GM12878 (cell line): ENCODE data around the gene INF2. TPM values are rescaled to one million over a fixed set of nuclear protein-coding genes. Genes with fewer than 3 reads are reported as not detected.

Experiments used
- ATF3 ChIP-seq: IDR thresholded peaks from 2 replicates; pipeline ENCODE4 v1.6.1; 2011; ENCODE audit warnings: low read depth, mild to moderate bottlenecking, low read length, moderate library complexity, borderline replicate concordance; ENCODE audit errors: extremely low read depth
- BHLHE40 ChIP-seq, 2 experiments: fragments of 450-650 bp in 1 of 2; IDR thresholded peaks; 2 replicates each; pipeline ENCODE4 v1.6.1; 2011 to 2017; ENCODE audit warnings: low read depth in 2 of 2, borderline replicate concordance in 1 of 2, improper control_type of control experiment in 1 of 2, low read length in 1 of 2, mild to moderate bottlenecking in 1 of 2
- CTCF ChIP-seq, 3 experiments: IDR thresholded peaks in 2 of 3; conservative IDR thresholded peaks in 1 of 3; 2 replicates each; pipeline ENCODE4 v1.5.1; 2011; ENCODE audit warnings: low read depth in 3 of 3, low read length in 3 of 3, mild to moderate bottlenecking in 3 of 3, control low read depth in 2 of 3, moderate library complexity in 2 of 3, inconsistent platforms in 1 of 3, mixed read lengths in 1 of 3; ENCODE audit not compliant: control insufficient read depth in 2 of 3, insufficient read depth in 1 of 3; ENCODE audit errors: extremely low read depth in 1 of 3
- DPF2 ChIP-seq: fragments of 450-650 bp; IDR thresholded peaks from 2 replicates; pipeline ENCODE4 v1.6.1; 2017; ENCODE audit warnings: mild to moderate bottlenecking
- IKZF2 ChIP-seq, 2 experiments: fragments of 450-650 bp; IDR thresholded peaks; 2 replicates each; pipeline ENCODE4 v1.6.1; 2017; ENCODE audit warnings: mild to moderate bottlenecking in 2 of 2, moderate library complexity in 2 of 2
- IRF4 ChIP-seq: IDR thresholded peaks from 2 replicates; pipeline ENCODE4 v1.6.1; 2011; ENCODE audit warnings: low read depth, low read length
- NBN ChIP-seq: fragments of 450-650 bp; IDR thresholded peaks from 2 replicates; pipeline ENCODE4 v1.6.1; 2016
- NFXL1 ChIP-seq: fragments of 450-650 bp; IDR thresholded peaks from 2 replicates; pipeline ENCODE4 v1.6.1; 2017; ENCODE audit warnings: antibody characterized with exemption, mild to moderate bottlenecking, borderline replicate concordance
- RAD21 ChIP-seq: IDR thresholded peaks from 2 replicates; pipeline ENCODE4 v1.6.1; 2011; ENCODE audit warnings: mild to moderate bottlenecking, low read depth, low read length, moderate library complexity; ENCODE audit not compliant: insufficient read depth
- RAD51 ChIP-seq: fragments of 450-650 bp; IDR thresholded peaks from 2 replicates; pipeline ENCODE4 v1.6.1; 2016; ENCODE audit warnings: moderate library complexity, mild to moderate bottlenecking, inconsistent platforms
- RELB ChIP-seq: fragments of 450-650 bp; IDR thresholded peaks from 2 replicates; pipeline ENCODE4 v1.6.1; 2017; ENCODE audit warnings: low read depth, mild to moderate bottlenecking, moderate library complexity
- RUNX3 ChIP-seq: IDR thresholded peaks from 2 replicates; pipeline ENCODE4 v1.6.1; 2012; ENCODE audit warnings: low read length, inconsistent platforms
- SMARCA5 ChIP-seq: fragments of 450-650 bp; IDR thresholded peaks from 2 replicates; pipeline ENCODE4 v1.6.1; 2017; ENCODE audit warnings: mild to moderate bottlenecking
- ZNF687 ChIP-seq: fragments of 450-650 bp; IDR thresholded peaks from 2 replicates; pipeline ENCODE4 v1.6.1; 2017; ENCODE audit warnings: mild to moderate bottlenecking, moderate library complexity
- polyA plus RNA-seq, 11 experiments: library from polyadenylated mRNA; depleted of rRNA in 4 of 11; unstranded in 6 of 11; stranded (reverse) in 5 of 11; fragments of >200 nt; fragmentation: Nextera tagmentation in 4 of 11; fragmentation: Illumina TruSeq in 1 of 11; extraction: Ambion mirVana in 4 of 11; extraction: Trizol in 1 of 11; gene quantifications; 1 replicate in 1 of 11; 2 replicates in 10 of 11; pipeline versions ENCODE4 v1.2.1 to v1.2.3, GENCODE V29; 2011 to 2016; ENCODE audit warnings: inconsistent platforms in 2 of 11, missing spikeins in 2 of 11, low read depth in 1 of 11
- total RNA-seq, 4 experiments: library from RNA; depleted of rRNA in 3 of 4; stranded (reverse); fragments of >200 nt in 3 of 4; fragmentation: Illumina TruSeq in 1 of 4; extraction: Trizol in 1 of 4; gene quantifications; 2 replicates each; pipeline versions ENCODE4 v1.2.1 to v1.2.3, GENCODE V29; 2013 to 2021

Gene INF2
- total and polyA plus RNA-seq, 10 of the 15 experiments (the other 5 are each of a cell fraction or from before 2014, with no cell fraction given), result 0.72 to 43.2 (median 8.3) TPM

- TF ChIP-seq ZNF687 (peak; percentile 50; the same call in 1 of the 2 replicates), NFXL1 (no peak), RAD21 (peak; percentile 55), NBN (no peak), RUNX3 (peak; percentile 41), IKZF2 (IDR thresholded peaks at IDR 0.05) (peak; percentile 65 to 72; a peak in 2 of 4 replicates), DPF2 (peak; percentile 67; the same call in 1 of the 2 replicates), IRF4 (peak; percentile 56; the same call in 1 of the 2 replicates), ATF3 (no peak), RAD51 (peak; percentile 78), BHLHE40 (IDR thresholded peaks at IDR 0.05; ENCODE audit: borderline replicate concordance in 1 of 2, low read depth in 2 of 2, low read length in 1 of 2) (peak; percentile 95 to 96), CTCF (IDR thresholded peaks at IDR 0.05 in 2 of 3, conservative IDR thresholded peaks at IDR 0.05 in 1 of 3; ENCODE audit: control insufficient read depth in 2 of 3, extremely low read depth in 1 of 3, insufficient read depth in 1 of 3, low read depth in 3 of 3, low read length in 3 of 3) (peak; percentile 32 to 58 (median 43); a peak in 4 of 6 replicates), SMARCA5 (0 out of 2 replicates have a peak, but pooled peaks have one; percentile 31), RELB (peak; percentile 45; the same call in 1 of the 2 replicates)
Observed at GRCh38 chr14:104680806-104681688, 8.4 kb upstream of the INF2 start (continued).
